Activated CD8-positive, alpha-beta memory T cell treated with anti-CD3 and anti-CD28 coated beads for 1 hour (primary cell): Measurements from ENCODE around the gene SMCO4.
"Not testable (repeated sequence)": the region's sequence is repeated elsewhere in the genome, so short reads cannot be mapped to it uniquely, and the experiment has no call there.

ENCODE experiments used
- DNase-seq, 2 donors: peaks; one replicate each; pipeline ENCODE4 v3.0.0-alpha.2; 2020; ENCODE audit warnings: low read depth in 1 of 2; ENCODE audit errors: extremely low read depth in 1 of 2

The SMCO4 gene

GRCh38 chr11:93560199-93560932 is 17.2 kb upstream of the SMCO4 start:
- DNase-seq = no peak

- no peak for DNase-seq
Measured at GRCh38 chr11:93559681-93560080, 16.5 kb upstream of the SMCO4 start.

GRCh38 chr11:93552874-93553273 is 9.7 kb upstream of the SMCO4 start:
- no peak for DNase-seq

- DNase-seq = no peak
Measured at GRCh38 chr11:93549976-93550375, 6.8 kb upstream of the SMCO4 start.

GRCh38 chr11:93548679-93549319 is 5.6 kb upstream of the SMCO4 start:
- no peak for DNase-seq

- DNase-seq = no peak
Measured at GRCh38 chr11:93547773-93548172, 4.6 kb upstream of the SMCO4 start.

GRCh38 chr11:93547028-93547427 is 3.8 kb upstream of the SMCO4 start:
- no peak for DNase-seq

GRCh38 chr11:93545566-93545965 is 2.4 kb upstream of the SMCO4 start:
- no peak for DNase-seq

GRCh38 chr11:93542811-93543229 is 371 bp downstream of the SMCO4 start:
- no peak for DNase-seq

GRCh38 chr11:93541884-93542810 is 1.0 kb downstream of the SMCO4 start:
- DNase-seq = peak in 1 of 2 donors; percentile 18

GRCh38 chr11:93540896-93541553 is 2.2 kb downstream of the SMCO4 start:
- DNase-seq = no peak

GRCh38 chr11:93540337-93540736 is 2.9 kb downstream of the SMCO4 start:
- DNase-seq = no peak

- DNase-seq = no peak
Measured at GRCh38 chr11:93537767-93538261, 5.4 kb downstream of the SMCO4 start.

GRCh38 chr11:93537049-93537448 is 6.1 kb downstream of the SMCO4 start:
- no peak for DNase-seq

GRCh38 chr11:93536101-93536861 is 6.9 kb downstream of the SMCO4 start:
- no peak for DNase-seq

GRCh38 chr11:93535578-93535977 is 7.6 kb downstream of the SMCO4 start:
- DNase-seq = not testable (repeated sequence)

GRCh38 chr11:93532806-93533205 is 10.4 kb downstream of the SMCO4 start:
- no peak for DNase-seq

GRCh38 chr11:93532281-93532789 is 10.9 kb downstream of the SMCO4 start:
- no peak for DNase-seq

- no peak for DNase-seq
Measured at GRCh38 chr11:93530468-93530826, 12.7 kb downstream of the SMCO4 start.
